Measurements from ENCODE around the gene BEND2. TPM values are rescaled to one million over a fixed set of nuclear protein-coding genes. Genes with fewer than 3 reads are reported as not detected.

Gene BEND2
- total RNA-seq, result not detected in 2 replicates

GRCh38 chrX:18220786-18221185 is at the start of gene BEND2:
Gene BEND2 (minus strand): TSS chrX:18220886. CDS start chrX:18220750, 136 bp downstream.

Other genes starting within 250 kb of the BEND2 start
- gene SCML2, start 133.8 kb upstream of the BEND2 start, total RNA-seq, result 1.1 and 1.6 TPM in 2 replicates
- 1.5 and 1.9 TPM in 2 replicates for gene CDKL5, start 204.7 kb upstream of the BEND2 start, total RNA-seq

Data from mammary microvascular endothelial cell (primary cell).